Measurements from ENCODE around the gene GMCL1. TPM values are rescaled to one million over a fixed set of nuclear protein-coding genes. Genes with fewer than 3 reads are reported as not detected.

GMCL1 gene
- total RNA-seq, 2 donors from 2014 or later, result 19.7 to 25.5 TPM

DNA sequence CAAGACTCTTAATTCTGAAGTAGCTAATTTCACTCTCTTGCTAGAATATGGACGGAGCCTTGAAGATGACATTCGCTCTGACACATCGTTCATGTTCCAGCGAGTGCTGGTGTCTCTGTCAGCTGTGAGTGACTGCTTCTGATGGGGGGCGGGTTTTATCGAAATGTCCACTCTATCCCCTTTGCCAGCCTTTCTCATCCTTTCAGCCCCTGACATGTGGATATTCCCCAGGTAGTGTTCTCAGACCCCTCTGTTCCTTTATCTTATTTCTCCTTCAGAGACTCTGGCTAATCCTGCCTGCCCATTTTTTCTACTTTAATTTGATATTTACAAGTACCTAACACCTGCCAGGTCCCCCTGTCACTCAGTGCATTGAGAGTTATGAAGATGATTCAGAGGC is 18.9 kb upstream of the GMCL1 start:
- H3K9ac ChIP-seq (ENCODE audit: extremely low read depth, low read length, poor library complexity, severe bottlenecking), result no peak overlapping the region
- no peaks in the 10 kb centered on the region for H3K27me3 ChIP-seq (ENCODE audit: control insufficient read depth, insufficient read depth, low read length, poor library complexity, severe bottlenecking)
- TF ChIP-seq, protein P1, sequence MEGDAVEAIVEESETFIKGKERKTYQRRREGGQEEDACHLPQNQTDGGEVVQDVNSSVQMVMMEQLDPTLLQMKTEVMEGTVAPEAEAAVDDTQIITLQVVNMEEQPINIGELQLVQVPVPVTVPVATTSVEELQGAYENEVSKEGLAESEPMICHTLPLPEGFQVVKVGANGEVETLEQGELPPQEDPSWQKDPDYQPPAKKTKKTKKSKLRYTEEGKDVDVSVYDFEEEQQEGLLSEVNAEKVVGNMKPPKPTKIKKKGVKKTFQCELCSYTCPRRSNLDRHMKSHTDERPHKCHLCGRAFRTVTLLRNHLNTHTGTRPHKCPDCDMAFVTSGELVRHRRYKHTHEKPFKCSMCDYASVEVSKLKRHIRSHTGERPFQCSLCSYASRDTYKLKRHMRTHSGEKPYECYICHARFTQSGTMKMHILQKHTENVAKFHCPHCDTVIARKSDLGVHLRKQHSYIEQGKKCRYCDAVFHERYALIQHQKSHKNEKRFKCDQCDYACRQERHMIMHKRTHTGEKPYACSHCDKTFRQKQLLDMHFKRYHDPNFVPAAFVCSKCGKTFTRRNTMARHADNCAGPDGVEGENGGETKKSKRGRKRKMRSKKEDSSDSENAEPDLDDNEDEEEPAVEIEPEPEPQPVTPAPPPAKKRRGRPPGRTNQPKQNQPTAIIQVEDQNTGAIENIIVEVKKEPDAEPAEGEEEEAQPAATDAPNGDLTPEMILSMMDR (conservative IDR thresholded peaks at IDR 0.05), result no peak
- DNase-seq, result no peak
- Mint-ChIP-seq H3K4me3 (no peak overlapping the region), H3K9me3 (no peaks in the 10 kb centered on the region), H3K27me3 (ENCODE audit: insufficient read depth) (no peaks in the 10 kb centered on the region), H3K36me3 (ENCODE audit: low read depth) (peaks cover 10% of the 10 kb centered on the region), H3K27ac (no peak overlapping the region), H3K4me1 (peaks cover 4% of the 10 kb centered on the region)
- no peaks in the 10 kb centered on the region for H3K36me3 ChIP-seq (ENCODE audit: control insufficient read depth, insufficient read depth, low read length)
- WGBS, 2 experiments (ENCODE audit: insufficient coverage in 1 of 2, insufficient read length in 1 of 2), result 93 to 100% methylated on average over 6 of the region's 6 CpGs
- H3K9me3 ChIP-seq (ENCODE audit: control insufficient read depth, low read length), result no peaks in the 10 kb centered on the region
- no peak overlapping the region for H3K27ac ChIP-seq (ENCODE audit: low read depth, low read length)
- H3K4me3 ChIP-seq (ENCODE audit: low read length), result no peak overlapping the region
- no peaks in the 10 kb centered on the region for H3K4me1 ChIP-seq (ENCODE audit: control insufficient read depth, insufficient read depth, low read length)

DNA sequence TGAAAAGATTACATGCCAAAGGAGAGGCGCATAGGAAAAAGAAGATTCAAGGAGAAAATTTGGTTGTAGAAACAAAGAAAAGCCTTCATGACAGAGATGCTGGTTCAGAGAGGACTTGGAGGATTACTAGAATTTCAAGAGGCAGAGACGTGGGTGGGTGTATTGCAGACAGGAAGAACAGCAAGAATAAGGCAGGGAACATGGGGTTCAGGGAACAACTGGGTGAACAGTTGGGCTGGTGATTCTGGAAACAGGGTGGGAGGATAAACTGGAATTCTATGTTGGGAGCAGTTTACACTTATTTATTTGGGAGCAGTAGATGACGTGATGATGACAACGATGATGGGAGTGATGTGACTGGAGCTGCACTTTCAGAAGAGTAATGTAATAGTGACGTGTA is 18.4 kb upstream of the GMCL1 start:
- Histone ChIP-seq H3K27me3 (ENCODE audit: control insufficient read depth, insufficient read depth, low read length, poor library complexity, severe bottlenecking) (no peaks in the 10 kb centered on the region), H3K9me3 (ENCODE audit: control insufficient read depth, low read length) (no peaks in the 10 kb centered on the region), H3K4me3 (ENCODE audit: low read length) (no peak overlapping the region), H3K9ac (ENCODE audit: extremely low read depth, low read length, poor library complexity, severe bottlenecking) (no peak overlapping the region), H3K4me1 (ENCODE audit: control insufficient read depth, insufficient read depth, low read length) (no peaks in the 10 kb centered on the region), H3K36me3 (ENCODE audit: control insufficient read depth, insufficient read depth, low read length) (no peaks in the 10 kb centered on the region), H3K27ac (ENCODE audit: low read depth, low read length) (no peak overlapping the region)
- Mint-ChIP-seq H3K36me3 (ENCODE audit: low read depth) (peaks cover 10% of the 10 kb centered on the region), H3K4me3 (no peak overlapping the region), H3K9me3 (no peaks in the 10 kb centered on the region), H3K4me1 (peaks cover 8% of the 10 kb centered on the region), H3K27me3 (ENCODE audit: insufficient read depth) (no peaks in the 10 kb centered on the region), H3K27ac (no peak overlapping the region)
- 94 to 97% methylated on average over 5 of the region's 5 CpGs for WGBS, 2 experiments (ENCODE audit: insufficient coverage in 1 of 2, insufficient read length in 1 of 2)
- TF ChIP-seq, protein P1 (conservative IDR thresholded peaks at IDR 0.05), result no peak
- no peak for DNase-seq

DNA sequence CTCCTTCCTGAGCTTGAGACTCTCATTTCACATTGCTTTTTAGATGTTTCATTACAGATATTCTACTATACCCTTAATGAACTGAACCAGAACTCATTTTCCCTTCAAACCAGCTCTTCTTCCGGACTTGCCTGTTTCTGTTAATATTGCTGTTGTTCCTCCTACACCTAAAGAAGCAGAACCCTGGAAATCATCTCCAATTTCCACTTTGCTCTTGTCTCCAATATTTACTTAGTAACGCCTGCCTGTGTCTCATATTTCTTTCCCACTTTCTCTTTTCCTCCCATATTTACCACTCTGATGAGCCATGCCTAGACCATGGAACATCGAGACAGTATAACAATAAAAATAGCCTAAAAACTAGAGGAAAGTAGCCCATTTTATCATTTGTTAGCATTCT is 17.9 kb upstream of the GMCL1 start:
- Histone ChIP-seq H3K36me3 (ENCODE audit: control insufficient read depth, insufficient read depth, low read length) (no peaks in the 10 kb centered on the region), H3K27ac (ENCODE audit: low read depth, low read length) (no peak overlapping the region), H3K27me3 (ENCODE audit: control insufficient read depth, insufficient read depth, low read length, poor library complexity, severe bottlenecking) (no peaks in the 10 kb centered on the region), H3K9me3 (ENCODE audit: control insufficient read depth, low read length) (no peaks in the 10 kb centered on the region), H3K9ac (ENCODE audit: extremely low read depth, low read length, poor library complexity, severe bottlenecking) (no peak overlapping the region), H3K4me1 (ENCODE audit: control insufficient read depth, insufficient read depth, low read length) (no peaks in the 10 kb centered on the region), H3K4me3 (ENCODE audit: low read length) (no peak overlapping the region)
- no peak for DNase-seq
- no peaks in the 10 kb centered on the region for H3K27me3 Mint-ChIP-seq (ENCODE audit: insufficient read depth)
- 93% methylated on average over 2 to 3 of the region's 3 CpGs for WGBS, 2 experiments (ENCODE audit: insufficient coverage in 1 of 2, insufficient read length in 1 of 2)
- TF ChIP-seq, protein P1 (conservative IDR thresholded peaks at IDR 0.05), result no peak
- H3K4me3 Mint-ChIP-seq, result no peak overlapping the region
- no peaks in the 10 kb centered on the region for H3K9me3 Mint-ChIP-seq
- H3K4me1 Mint-ChIP-seq, result peaks cover 8% of the 10 kb centered on the region
- H3K27ac Mint-ChIP-seq, result no peak overlapping the region
- H3K36me3 Mint-ChIP-seq (ENCODE audit: low read depth), result peaks cover 10% of the 10 kb centered on the region
